ENCODE measurements around the gene CTSW. TPM values are rescaled to one million over a fixed set of nuclear protein-coding genes. Genes with fewer than 3 reads are reported as not detected.

CTSW gene
- polyA plus RNA-seq, 1 of the 3 experiments (the other 2 are of a cell fraction), result 0.49 TPM

DNA sequence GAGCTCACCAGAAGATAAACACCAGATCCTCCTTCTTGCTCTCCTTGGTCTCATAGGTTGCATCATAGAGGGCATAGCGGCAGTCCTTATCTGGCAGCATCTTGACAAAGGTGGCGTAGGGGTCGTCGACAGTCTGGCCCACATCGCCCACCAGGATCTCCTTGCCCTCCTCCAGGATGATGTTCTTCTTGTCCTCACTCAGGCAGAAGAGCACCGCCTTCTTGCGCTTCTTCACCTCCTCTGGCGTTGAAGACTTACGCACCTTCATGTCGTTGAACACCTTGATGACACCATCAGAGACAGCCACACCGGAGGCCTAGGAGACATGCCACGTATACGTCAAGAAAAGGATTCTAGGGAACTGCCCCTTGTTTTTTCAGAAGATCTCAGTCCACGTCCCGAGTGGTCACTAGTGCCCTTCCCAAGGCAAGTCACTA lies 23.7 kb upstream of the CTSW start:
- Histone ChIP-seq H3K4me2 (peak overlapping the region; percentile 93), H2AFZ (ENCODE audit: low read depth) (no peak overlapping the region), H3K36me3 (replicated peaks in 1 of 2; ENCODE audit: control insufficient read depth in 1 of 2, insufficient read depth in 2 of 2, low read length in 1 of 2) (peaks cover 44 to 55% of the 10 kb centered on the region in 2 experiments), H3K9me2 (no peaks in the 10 kb centered on the region), H3K27ac (ENCODE audit: low read depth in 2 of 2, low read length in 1 of 2) (peak overlapping the region in 1 of 2 experiments; percentile 93; a peak in 2 of 4 replicates), H3K9me3 (no peaks in the 10 kb centered on the region), H3K4me3 (ENCODE audit: low read depth in 2 of 2, low read length in 1 of 2) (peak overlapping the region; percentile 97 to 98), H3K4me1 (ENCODE audit: control insufficient read depth in 1 of 2, insufficient read depth in 2 of 2, low read depth in 1 of 2, low read length in 1 of 2) (peaks cover 0 to 19% of the 10 kb centered on the region in 2 experiments; a peak in 2 of 4 replicates), H3K79me2 (ENCODE audit: insufficient read depth) (peaks cover 50% of the 10 kb centered on the region), H3F3A (replicated peaks; ENCODE audit: insufficient read depth) (peaks cover 72% of the 10 kb centered on the region), H4K20me1 (ENCODE audit: insufficient read depth) (peaks cover 56% of the 10 kb centered on the region), H3K9ac (peak overlapping the region; percentile 92), H3K27me3 (ENCODE audit: insufficient read depth) (no peaks in the 10 kb centered on the region)
- ChIA-PET CTCF (interaction anchor here (0.8 to 1.4 kb wide), 2 partner anchors 29 to 76 kb away, joined by 4 read pairs; no protein-coding TSS in a partner anchor), POLR2A (no interaction called here)
- TF ChIP-seq EZH2phosphoT487 (IDR thresholded peaks at IDR 0.05; ENCODE audit: borderline replicate concordance, low read depth) (no peak), CHD2 (IDR thresholded peaks at IDR 0.05; ENCODE audit: low read length, partially characterized antibody) (no peak), TAF1 (IDR thresholded peaks at IDR 0.05; ENCODE audit: borderline replicate concordance, low read depth, low read length) (no peak), RCOR1 (IDR thresholded peaks at IDR 0.05; ENCODE audit: low read length) (no peak), GATA2 (CRISPR knock-in tag; IDR thresholded peaks at IDR 0.05) (no peak), MEF2A (IDR thresholded peaks at IDR 0.05; ENCODE audit: borderline replicate concordance, low read depth) (no peak), RAD21 (IDR thresholded peaks at IDR 0.05; ENCODE audit: low read length) (no peak), NRF1 (IDR thresholded peaks at IDR 0.05; ENCODE audit: low read depth, low read length) (no peak), NFIC (IDR thresholded peaks at IDR 0.05; ENCODE audit: borderline replicate concordance) (no peak), RFX5 (IDR thresholded peaks at IDR 0.05; ENCODE audit: low read length) (no peak), GABPA (IDR thresholded peaks at IDR 0.05; ENCODE audit: low read depth) (no peak), ELF1 (IDR thresholded peaks at IDR 0.05) (no peak), TCF12 (IDR thresholded peaks at IDR 0.05) (no peak)
- TF ChIP-seq, protein P1, sequence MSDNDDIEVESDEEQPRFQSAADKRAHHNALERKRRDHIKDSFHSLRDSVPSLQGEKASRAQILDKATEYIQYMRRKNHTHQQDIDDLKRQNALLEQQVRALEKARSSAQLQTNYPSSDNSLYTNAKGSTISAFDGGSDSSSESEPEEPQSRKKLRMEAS (IDR thresholded peaks at IDR 0.05; ENCODE audit: low read depth), result no peak
- TF ChIP-seq, protein P2, sequence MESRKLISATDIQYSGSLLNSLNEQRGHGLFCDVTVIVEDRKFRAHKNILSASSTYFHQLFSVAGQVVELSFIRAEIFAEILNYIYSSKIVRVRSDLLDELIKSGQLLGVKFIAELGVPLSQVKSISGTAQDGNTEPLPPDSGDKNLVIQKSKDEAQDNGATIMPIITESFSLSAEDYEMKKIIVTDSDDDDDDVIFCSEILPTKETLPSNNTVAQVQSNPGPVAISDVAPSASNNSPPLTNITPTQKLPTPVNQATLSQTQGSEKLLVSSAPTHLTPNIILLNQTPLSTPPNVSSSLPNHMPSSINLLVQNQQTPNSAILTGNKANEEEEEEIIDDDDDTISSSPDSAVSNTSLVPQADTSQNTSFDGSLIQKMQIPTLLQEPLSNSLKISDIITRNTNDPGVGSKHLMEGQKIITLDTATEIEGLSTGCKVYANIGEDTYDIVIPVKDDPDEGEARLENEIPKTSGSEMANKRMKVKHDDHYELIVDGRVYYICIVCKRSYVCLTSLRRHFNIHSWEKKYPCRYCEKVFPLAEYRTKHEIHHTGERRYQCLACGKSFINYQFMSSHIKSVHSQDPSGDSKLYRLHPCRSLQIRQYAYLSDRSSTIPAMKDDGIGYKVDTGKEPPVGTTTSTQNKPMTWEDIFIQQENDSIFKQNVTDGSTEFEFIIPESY (IDR thresholded peaks at IDR 0.05; ENCODE audit: borderline replicate concordance, low read depth), result no peak
- TF ChIP-seq, protein P3, sequence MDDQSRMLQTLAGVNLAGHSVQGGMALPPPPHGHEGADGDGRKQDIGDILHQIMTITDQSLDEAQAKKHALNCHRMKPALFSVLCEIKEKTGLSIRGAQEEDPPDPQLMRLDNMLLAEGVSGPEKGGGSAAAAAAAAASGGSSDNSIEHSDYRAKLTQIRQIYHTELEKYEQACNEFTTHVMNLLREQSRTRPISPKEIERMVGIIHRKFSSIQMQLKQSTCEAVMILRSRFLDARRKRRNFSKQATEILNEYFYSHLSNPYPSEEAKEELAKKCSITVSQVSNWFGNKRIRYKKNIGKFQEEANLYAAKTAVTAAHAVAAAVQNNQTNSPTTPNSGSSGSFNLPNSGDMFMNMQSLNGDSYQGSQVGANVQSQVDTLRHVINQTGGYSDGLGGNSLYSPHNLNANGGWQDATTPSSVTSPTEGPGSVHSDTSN (IDR thresholded peaks at IDR 0.05), result no peak
- TF ChIP-seq, protein P4, sequence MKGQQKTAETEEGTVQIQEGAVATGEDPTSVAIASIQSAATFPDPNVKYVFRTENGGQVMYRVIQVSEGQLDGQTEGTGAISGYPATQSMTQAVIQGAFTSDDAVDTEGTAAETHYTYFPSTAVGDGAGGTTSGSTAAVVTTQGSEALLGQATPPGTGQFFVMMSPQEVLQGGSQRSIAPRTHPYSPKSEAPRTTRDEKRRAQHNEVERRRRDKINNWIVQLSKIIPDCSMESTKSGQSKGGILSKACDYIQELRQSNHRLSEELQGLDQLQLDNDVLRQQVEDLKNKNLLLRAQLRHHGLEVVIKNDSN (IDR thresholded peaks at IDR 0.05; ENCODE audit: borderline replicate concordance, low read depth), result no peak
- DNase-seq, result no peak
- 94% methylated on average over 15 of the region's 15 CpGs for WGBS (ENCODE audit: low lambda C conversion rate)

Measured in SK-N-SH (cell line).